Measurements from ENCODE around the gene MKNK1.

DNA sequence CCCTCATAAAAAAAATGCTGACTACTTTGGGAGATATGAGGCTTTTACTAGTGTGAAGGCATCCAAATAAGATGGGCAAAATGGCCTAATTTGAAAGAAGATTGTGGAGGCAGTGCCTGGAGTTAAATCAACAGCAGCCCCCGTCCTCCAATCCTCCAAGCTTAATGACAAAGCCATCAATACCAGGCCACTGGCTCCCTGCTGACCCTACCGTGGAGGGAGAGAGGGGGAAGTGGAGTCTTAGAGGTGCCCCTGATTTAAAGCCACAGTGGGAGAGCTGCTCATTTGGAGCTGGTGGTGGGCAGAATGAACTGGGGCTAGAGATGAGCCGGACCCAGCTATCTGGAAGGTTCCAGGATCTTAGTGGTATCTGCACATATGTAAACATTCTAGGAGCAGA lies 28.3 kb downstream of the MKNK1 start:
- TF ChIP-seq, protein P1, sequence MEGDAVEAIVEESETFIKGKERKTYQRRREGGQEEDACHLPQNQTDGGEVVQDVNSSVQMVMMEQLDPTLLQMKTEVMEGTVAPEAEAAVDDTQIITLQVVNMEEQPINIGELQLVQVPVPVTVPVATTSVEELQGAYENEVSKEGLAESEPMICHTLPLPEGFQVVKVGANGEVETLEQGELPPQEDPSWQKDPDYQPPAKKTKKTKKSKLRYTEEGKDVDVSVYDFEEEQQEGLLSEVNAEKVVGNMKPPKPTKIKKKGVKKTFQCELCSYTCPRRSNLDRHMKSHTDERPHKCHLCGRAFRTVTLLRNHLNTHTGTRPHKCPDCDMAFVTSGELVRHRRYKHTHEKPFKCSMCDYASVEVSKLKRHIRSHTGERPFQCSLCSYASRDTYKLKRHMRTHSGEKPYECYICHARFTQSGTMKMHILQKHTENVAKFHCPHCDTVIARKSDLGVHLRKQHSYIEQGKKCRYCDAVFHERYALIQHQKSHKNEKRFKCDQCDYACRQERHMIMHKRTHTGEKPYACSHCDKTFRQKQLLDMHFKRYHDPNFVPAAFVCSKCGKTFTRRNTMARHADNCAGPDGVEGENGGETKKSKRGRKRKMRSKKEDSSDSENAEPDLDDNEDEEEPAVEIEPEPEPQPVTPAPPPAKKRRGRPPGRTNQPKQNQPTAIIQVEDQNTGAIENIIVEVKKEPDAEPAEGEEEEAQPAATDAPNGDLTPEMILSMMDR (IDR thresholded peaks at IDR 0.05) = no peak
- TF ChIP-seq GABPA (IDR thresholded peaks at IDR 0.05; ENCODE audit: low read depth) (no peak), TAF1 (IDR thresholded peaks at IDR 0.05; ENCODE audit: borderline replicate concordance, low read depth, low read length) (no peak), POLR2AphosphoS5 (IDR thresholded peaks at IDR 0.05; ENCODE audit: low read depth, low read length) (no peak), EZH2phosphoT487 (IDR thresholded peaks at IDR 0.05; ENCODE audit: borderline replicate concordance, low read depth) (no peak), MXI1 (IDR thresholded peaks at IDR 0.05; ENCODE audit: low read depth, low read length) (no peak)

Measured in SK-N-SH (cell line).